IMR-90 (cell line): ENCODE measurements around the gene KITLG. TPM values are rescaled to one million over a fixed set of nuclear protein-coding genes. Genes with fewer than 3 reads are reported as not detected.

Source experiments
- ATAC-seq: fragments of 200-7000 bp; cut with Tn5 transposase; 2 replicates; pipeline ENCODE4 v1.9.1; 2020; ENCODE audit warnings: low read depth, mild to moderate bottlenecking, moderate library complexity
- BruUV-seq: library from RNA; stranded (reverse); fragments of 400-500 nt; replicated peaks from 2 replicates; lab custom pipeline; 2021; lab: Mats Ljungman, UMichigan
- CTCF ChIA-PET: fragments of 300-600 bp; formaldehyde crosslinking; extraction: SDS; loops from one replicate; lab custom pipeline; 2021; ENCODE audit warnings: antibody characterized with exemption; lab: Yijun Ruan, JAX
- POLR2A ChIA-PET: fragments of 300-600 bp; sonication (Branson Sonifier 250); formaldehyde crosslinking; loops from one replicate; lab custom pipeline; 2022; ENCODE audit warnings: antibody characterized with exemption; ENCODE audit not compliant: unreplicated experiment; lab: Charles Lee
- DNase-seq: peaks from one replicate; pipeline ENCODE4 v3.0.0; 2013
- H2AFZ ChIP-seq: replicated peaks from 2 replicates; pipeline ENCODE3; 2013; ENCODE audit warnings: low read length, mild to moderate bottlenecking; ENCODE audit not compliant: poor library complexity
- H2AK5ac ChIP-seq: 2 replicates; pipeline ENCODE4 v1.6.1; 2013; ENCODE audit warnings: low read depth, low read length, inconsistent platforms
- H2AK9ac ChIP-seq: replicated peaks from 2 replicates; pipeline ENCODE3; 2013; ENCODE audit warnings: mild to moderate bottlenecking, low read depth, low read length, moderate library complexity; ENCODE audit not compliant: poor library complexity
- H2BK120ac ChIP-seq: 2 replicates; pipeline ENCODE4 v1.6.1; 2013; ENCODE audit warnings: low read depth, low read length, inconsistent platforms
- H2BK15ac ChIP-seq: 3 replicates; pipeline ENCODE4 v1.6.1; 2013; ENCODE audit warnings: low read depth, low read length, inconsistent platforms
- H2BK20ac ChIP-seq: 2 replicates; pipeline ENCODE4 v1.6.1; 2013; ENCODE audit warnings: low read depth, mild to moderate bottlenecking, inconsistent platforms, low read length, moderate library complexity
- H2BK5ac ChIP-seq: 2 replicates; pipeline ENCODE4 v1.6.1; 2013; ENCODE audit warnings: mild to moderate bottlenecking, low read depth, low read length, inconsistent platforms; ENCODE audit not compliant: poor library complexity, severe bottlenecking
- H3K14ac ChIP-seq: replicated peaks from 2 replicates; pipeline ENCODE4 v1.6.1; 2013; ENCODE audit warnings: low read depth, low read length, inconsistent platforms
- H3K18ac ChIP-seq: 2 replicates; pipeline ENCODE4 v1.6.1; 2013; ENCODE audit warnings: low read depth, low read length, control low read depth
- H3K23ac ChIP-seq: 2 replicates; pipeline ENCODE4 v1.6.1; 2013; ENCODE audit warnings: low read depth, low read length, inconsistent platforms
- H3K27ac ChIP-seq: 2 replicates; pipeline ENCODE4 v1.5.1; 2013; ENCODE audit warnings: mild to moderate bottlenecking, control low read depth, low read length; ENCODE audit not compliant: insufficient read depth
- H3K27me3 ChIP-seq: 2 replicates; pipeline ENCODE4 v1.6.1; 2013; ENCODE audit warnings: low read length; ENCODE audit not compliant: control insufficient read depth, insufficient read depth
- H3K36me3 ChIP-seq: 2 replicates; pipeline ENCODE4 v1.6.1; 2013; ENCODE audit warnings: low read length, mixed read lengths; ENCODE audit not compliant: control insufficient read depth, insufficient read depth
- H3K4ac ChIP-seq: 2 replicates; pipeline ENCODE4 v1.6.1; 2013; ENCODE audit warnings: low read depth, low read length, inconsistent platforms
- H3K4me1 ChIP-seq: 2 replicates; pipeline ENCODE4 v1.6.1; 2013; ENCODE audit warnings: low read length, mixed read lengths; ENCODE audit not compliant: control insufficient read depth, insufficient read depth
- H3K4me2 ChIP-seq: 2 replicates; pipeline ENCODE4 v1.6.1; 2013; ENCODE audit warnings: low read depth, mild to moderate bottlenecking, control low read depth, low read length, moderate library complexity
- H3K4me3 ChIP-seq: 2 replicates; pipeline ENCODE4 v1.5.1; 2013; ENCODE audit warnings: low read depth, mild to moderate bottlenecking, control low read depth, low read length, moderate library complexity; ENCODE audit not compliant: insufficient read depth
- H3K56ac ChIP-seq: 2 replicates; pipeline ENCODE4 v1.6.1; 2013; ENCODE audit warnings: low read length, inconsistent platforms; ENCODE audit not compliant: insufficient read depth; ENCODE audit errors: extremely low read depth
- H3K79me1 ChIP-seq, 2 experiments: 2 replicates each; pipeline ENCODE4 v1.6.1; 2013; ENCODE audit warnings: low read length in 2 of 2, inconsistent platforms in 1 of 2, low read depth in 1 of 2
- H3K9ac ChIP-seq: 2 replicates; pipeline ENCODE4 v1.6.1; 2013; ENCODE audit warnings: low read depth, low read length, control low read depth
- H3K9me1 ChIP-seq: 2 replicates; pipeline ENCODE4 v1.6.1; 2013; ENCODE audit warnings: low read length, inconsistent platforms; ENCODE audit not compliant: insufficient read depth
- H3K9me3 ChIP-seq: 2 replicates; pipeline ENCODE4 v1.6.1; 2013; ENCODE audit warnings: low read length; ENCODE audit not compliant: control insufficient read depth, insufficient read depth
- H4K20me1 ChIP-seq: 2 replicates; pipeline ENCODE4 v1.6.1; 2013; ENCODE audit warnings: low read length, inconsistent platforms; ENCODE audit not compliant: insufficient read depth
- H4K5ac ChIP-seq: 2 replicates; pipeline ENCODE4 v1.6.1; 2013; ENCODE audit warnings: mild to moderate bottlenecking, low read depth, low read length, control low read depth
- H4K8ac ChIP-seq, 2 experiments: 2 replicates each; pipeline ENCODE4 v1.6.1; 2013; ENCODE audit warnings: low read depth in 2 of 2, low read length in 2 of 2, control low read depth in 1 of 2, inconsistent platforms in 1 of 2
- H4K91ac ChIP-seq: 2 replicates; pipeline ENCODE4 v1.6.1; 2013; ENCODE audit warnings: low read depth, low read length, inconsistent platforms; ENCODE audit not compliant: insufficient read depth
- BHLHE40 ChIP-seq: fragments of 150-350 bp; IDR thresholded peaks from 2 replicates; pipeline ENCODE4 v1.6.1; 2016; ENCODE audit warnings: mild to moderate bottlenecking, low read depth, low read length
- CEBPB ChIP-seq: IDR thresholded peaks from 2 replicates; pipeline ENCODE4 v1.6.1; 2012; ENCODE audit warnings: low read depth, low read length, improper control_type of control experiment
- CHD1 ChIP-seq: IDR thresholded peaks from 2 replicates; pipeline ENCODE4 v1.6.1; 2012; ENCODE audit warnings: low read depth, low read length, improper control_type of control experiment
- FOS ChIP-seq: fragments of 150-350 bp; IDR thresholded peaks from 2 replicates; pipeline ENCODE4 v1.6.1; 2016; ENCODE audit warnings: low read depth, low read length
- MAFK ChIP-seq: IDR thresholded peaks from 2 replicates; pipeline ENCODE4 v1.6.1; 2012; ENCODE audit warnings: low read depth, low read length, improper control_type of control experiment
- MAZ ChIP-seq: IDR thresholded peaks from 2 replicates; pipeline ENCODE4 v1.6.1; 2012; ENCODE audit warnings: low read depth, mild to moderate bottlenecking, low read length, improper control_type of control experiment, moderate library complexity, borderline replicate concordance
- NFE2L2 ChIP-seq: fragments of 150-350 bp; IDR thresholded peaks from 2 replicates; pipeline ENCODE4 v1.6.1; 2016; ENCODE audit warnings: low read depth, mild to moderate bottlenecking, low read length
- POLR2A ChIP-seq: IDR thresholded peaks from 2 replicates; pipeline ENCODE4 v1.6.1; 2012; ENCODE audit warnings: mild to moderate bottlenecking, low read depth, low read length
- RCOR1 ChIP-seq: IDR thresholded peaks from 2 replicates; pipeline ENCODE4 v1.6.1; 2012; ENCODE audit warnings: mild to moderate bottlenecking, low read length, improper control_type of control experiment; ENCODE audit not compliant: insufficient replicate concordance
- RFX5 ChIP-seq: IDR thresholded peaks from 2 replicates; pipeline ENCODE4 v1.8.0; 2012; ENCODE audit warnings: low read depth, mild to moderate bottlenecking, low read length, moderate library complexity
- SMC3 ChIP-seq: fragments of 150-350 bp; IDR thresholded peaks from 2 replicates; pipeline ENCODE4 v1.6.1; 2016; ENCODE audit warnings: low read depth, mild to moderate bottlenecking, antibody characterized with exemption, low read length, moderate library complexity
- WGBS, 2 experiments: methylation state at CpG; one replicate each; pipeline versions ENCODE4 v1.1.5 to v1.1.7; 2013; ENCODE audit warnings: missing lambda C conversion rate in 2 of 2; ENCODE audit not compliant: insufficient read length in 1 of 2; ENCODE audit errors: extremely low coverage in 2 of 2; 5-methylcytosine and 5-hydroxymethylcytosine counted together
- dilution Hi-C: fragments of 300-500 bp; cut with HindIII; formaldehyde crosslinking; loops from one replicate; pipeline ENCODE4 v1.14.3; 2018; ENCODE audit warnings: low sequenced_read_pairs; ENCODE audit not compliant: unreplicated experiment
- in situ Hi-C: fragments of 300-500 bp; cut with MboI; formaldehyde crosslinking; loops from 3 replicates; pipeline ENCODE4 v1.14.3; 2019; ENCODE audit warnings: low sequenced_read_pairs, inconsistent platforms, mixed read lengths
- intact Hi-C: fragments of 100-400 bp; cut with micrococcal nuclease; formaldehyde crosslinking; loops from 2 replicates; pipeline ENCODE4 v1.10.0; 2022
- polyA plus RNA-seq, 3 experiments: library from polyadenylated mRNA; depleted of rRNA; stranded (reverse); fragments of >200 nt; gene quantifications; 2 replicates each; pipeline ENCODE4 v1.2.3, GENCODE V29; 2012; ENCODE audit warnings: low replicate concordance in 1 of 3
- total RNA-seq: library from RNA; depleted of rRNA; stranded (reverse); fragments of >200 nt; gene quantifications from 2 replicates; pipeline ENCODE4 v1.2.3, GENCODE V29; 2012
- TF ChIP-seq, protein P1 (sequence below): conservative IDR thresholded peaks from 2 replicates; pipeline ENCODE4 v1.5.1; 2012; ENCODE audit warnings: mild to moderate bottlenecking, low read depth, low read length, improper control_type of control experiment
- TF ChIP-seq, protein P2 (sequence below): fragments of 150-350 bp; IDR thresholded peaks from 2 replicates; pipeline ENCODE4 v1.6.1; 2016; ENCODE audit warnings: low read depth, mild to moderate bottlenecking, low read length, moderate library complexity, borderline replicate concordance

The KITLG gene
- total and polyA plus RNA-seq, 2 of the 4 experiments (the other 2 are of a cell fraction) = 14.5 to 87.5 TPM

- no peak overlapping the region for H3K4ac ChIP-seq
- no peak overlapping the region for H2AK5ac ChIP-seq
- no peak overlapping the region for H3K9ac ChIP-seq
- H3K36me3 ChIP-seq = peaks cover 9% of the 10 kb centered on the region; the same call in 1 of the 2 replicates
- no peaks in the 10 kb centered on the region for H3K27me3 ChIP-seq
- H3K4me3 ChIP-seq = no peak overlapping the region
- H3K79me1 ChIP-seq = peaks cover 14 to 33% of the 10 kb centered on the region in 2 experiments
- H2AK9ac ChIP-seq = no peak overlapping the region
- dilution Hi-C loops (no loop called here), intact Hi-C loops (no loop called here), in situ Hi-C loops (no loop called here)
- ChIA-PET CTCF (no interaction called here), POLR2A (no interaction called here)
- H3K23ac ChIP-seq = no peak overlapping the region
- peaks cover 6% of the 10 kb centered on the region; the same call in 1 of the 2 replicates for H3K9me1 ChIP-seq
- H3K9me3 ChIP-seq = no peaks in the 10 kb centered on the region
- H4K8ac ChIP-seq = 0 out of 4 replicates have a peak overlapping the region, but pooled peaks of 1 of the 2 experiments have one; percentile 43
- H3K27ac ChIP-seq = no peak overlapping the region
- H4K5ac ChIP-seq = no peak overlapping the region
- H2BK120ac ChIP-seq = no peak overlapping the region
- DNase-seq = peak; percentile 48
- H4K91ac ChIP-seq = no peak overlapping the region
- no peak overlapping the region for H2BK15ac ChIP-seq
- H3K4me1 ChIP-seq = peaks cover 3% of the 10 kb centered on the region; the same call in 1 of the 2 replicates
- 0 out of 2 replicates have a peak overlapping the region, but pooled peaks have one; percentile 42 for H3K14ac ChIP-seq
- no peak overlapping the region for H3K56ac ChIP-seq
- no CpG with 5 or more reads among the region's 5 CpGs for WGBS, 2 experiments
- no peak overlapping the region for H3K4me2 ChIP-seq
- no peak overlapping the region for H2BK20ac ChIP-seq
- TF ChIP-seq FOS (no peak), RCOR1 (no peak), RFX5 (no peak), MAZ (no peak), CHD1 (no peak), NFE2L2 (no peak), SMC3 (no peak), MAFK (no peak), CEBPB (no peak), POLR2A (no peak), BHLHE40 (no peak)
- TF ChIP-seq, protein P1, sequence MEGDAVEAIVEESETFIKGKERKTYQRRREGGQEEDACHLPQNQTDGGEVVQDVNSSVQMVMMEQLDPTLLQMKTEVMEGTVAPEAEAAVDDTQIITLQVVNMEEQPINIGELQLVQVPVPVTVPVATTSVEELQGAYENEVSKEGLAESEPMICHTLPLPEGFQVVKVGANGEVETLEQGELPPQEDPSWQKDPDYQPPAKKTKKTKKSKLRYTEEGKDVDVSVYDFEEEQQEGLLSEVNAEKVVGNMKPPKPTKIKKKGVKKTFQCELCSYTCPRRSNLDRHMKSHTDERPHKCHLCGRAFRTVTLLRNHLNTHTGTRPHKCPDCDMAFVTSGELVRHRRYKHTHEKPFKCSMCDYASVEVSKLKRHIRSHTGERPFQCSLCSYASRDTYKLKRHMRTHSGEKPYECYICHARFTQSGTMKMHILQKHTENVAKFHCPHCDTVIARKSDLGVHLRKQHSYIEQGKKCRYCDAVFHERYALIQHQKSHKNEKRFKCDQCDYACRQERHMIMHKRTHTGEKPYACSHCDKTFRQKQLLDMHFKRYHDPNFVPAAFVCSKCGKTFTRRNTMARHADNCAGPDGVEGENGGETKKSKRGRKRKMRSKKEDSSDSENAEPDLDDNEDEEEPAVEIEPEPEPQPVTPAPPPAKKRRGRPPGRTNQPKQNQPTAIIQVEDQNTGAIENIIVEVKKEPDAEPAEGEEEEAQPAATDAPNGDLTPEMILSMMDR = no peak
- TF ChIP-seq, protein P2, sequence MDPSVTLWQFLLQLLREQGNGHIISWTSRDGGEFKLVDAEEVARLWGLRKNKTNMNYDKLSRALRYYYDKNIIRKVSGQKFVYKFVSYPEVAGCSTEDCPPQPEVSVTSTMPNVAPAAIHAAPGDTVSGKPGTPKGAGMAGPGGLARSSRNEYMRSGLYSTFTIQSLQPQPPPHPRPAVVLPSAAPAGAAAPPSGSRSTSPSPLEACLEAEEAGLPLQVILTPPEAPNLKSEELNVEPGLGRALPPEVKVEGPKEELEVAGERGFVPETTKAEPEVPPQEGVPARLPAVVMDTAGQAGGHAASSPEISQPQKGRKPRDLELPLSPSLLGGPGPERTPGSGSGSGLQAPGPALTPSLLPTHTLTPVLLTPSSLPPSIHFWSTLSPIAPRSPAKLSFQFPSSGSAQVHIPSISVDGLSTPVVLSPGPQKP = no peak
- H2AFZ ChIP-seq = no peak overlapping the region
- no peaks in the 10 kb centered on the region for H4K20me1 ChIP-seq
- ATAC-seq = no peak
- no peak overlapping the region for H3K18ac ChIP-seq
- no peak overlapping the region for H2BK5ac ChIP-seq
- BruUV-seq = no TSS peak
Observed at GRCh38 chr12:88501972-88502938, 78.0 kb downstream of the KITLG start.
